ENCODE measurements around the gene HMX2. TPM values are rescaled to one million over a fixed set of nuclear protein-coding genes. Genes with fewer than 3 reads are reported as not detected.
A peak's percentile ranks its signal among the peaks of the same experiment; 100 is the strongest.

Gene HMX2
- total and polyA plus RNA-seq, 2 of the 13 experiments (the other 11 are each of a cell fraction or from before 2014, with no cell fraction given), result not detected

DNA sequence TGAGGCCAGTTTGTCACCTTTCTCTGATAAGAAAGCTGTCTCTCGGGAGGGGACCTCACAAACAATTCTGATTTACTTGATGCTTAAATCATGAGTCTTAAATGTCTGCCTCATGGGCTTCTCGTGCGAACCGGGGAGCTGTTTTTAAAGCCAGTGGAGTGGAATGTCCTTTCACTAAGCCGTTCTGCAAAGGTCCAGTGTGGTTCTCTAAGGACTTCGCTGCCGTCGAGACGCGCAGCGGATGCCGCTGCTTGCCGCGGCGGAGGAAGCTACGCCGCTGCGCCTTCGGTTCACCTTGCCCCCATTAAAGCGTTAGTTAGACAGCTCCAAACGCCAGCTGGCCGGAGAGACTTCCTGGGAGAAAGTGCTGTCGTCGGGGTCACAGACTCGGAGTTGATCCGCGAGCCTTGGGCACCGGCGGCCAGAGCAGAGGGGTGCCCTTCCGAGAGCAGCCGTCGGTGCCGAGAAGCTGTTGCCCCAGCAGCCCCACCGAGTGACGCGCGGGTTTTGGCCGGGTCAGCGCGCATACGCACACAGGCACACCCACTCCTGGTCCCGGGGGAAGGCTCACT lies 13.5 kb upstream of the HMX2 start (continued):
- TF ChIP-seq ZNF337 (CRISPR knock-in tag; IDR thresholded peaks at IDR 0.05; ENCODE audit: borderline replicate concordance, low read depth), result no peak
- TF ChIP-seq ZNF3 (CRISPR knock-in tag; IDR thresholded peaks at IDR 0.05), result no peak
- TF ChIP-seq ZNF746 (CRISPR knock-in tag; IDR thresholded peaks at IDR 0.05), result no peak

DNA sequence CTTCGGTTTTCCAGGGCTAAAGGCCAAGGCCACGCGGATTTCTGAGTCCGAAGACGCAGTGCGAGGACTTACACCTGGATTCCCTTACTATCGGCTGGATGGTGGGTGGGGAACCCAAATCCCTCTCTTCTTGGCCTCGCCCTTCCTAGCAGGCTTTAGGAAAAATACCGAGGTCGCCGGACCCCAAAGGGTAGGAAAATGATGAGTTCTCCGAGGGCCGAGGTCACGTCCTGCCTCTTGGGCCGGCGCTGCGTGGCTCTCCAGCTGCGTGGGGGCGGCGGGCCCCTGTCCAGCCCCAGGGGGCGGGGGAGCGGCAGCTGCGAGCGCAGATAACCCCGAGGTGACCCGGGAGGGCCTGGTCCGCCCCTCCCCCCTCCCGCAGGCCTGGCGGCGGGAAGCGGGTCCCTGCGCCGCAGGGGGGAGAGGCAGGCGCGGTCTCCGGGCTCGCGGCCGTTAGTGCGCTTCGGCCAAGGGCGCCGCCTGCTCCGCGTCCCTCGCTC lies 13.0 kb upstream of the HMX2 start:
- WGBS (ENCODE audit: low lambda C conversion rate), result no CpG with 5 or more reads among the region's 46 CpGs
- POLR2A ChIA-PET, result no interaction called here
- Histone ChIP-seq H3K9ac (ENCODE audit: insufficient read depth, low read depth, low read length) (no peak overlapping the region), H3K4me2 (ENCODE audit: low read depth, low read length) (peak overlapping the region; percentile 69), H3K9me3 (ENCODE audit: low read length) (no peaks in the 10 kb centered on the region), H3K4me3 (replicated peaks in 1 of 3; ENCODE audit: insufficient read depth in 1 of 3, low read depth in 2 of 3, low read length in 3 of 3) (peak overlapping the region in 1 of 3 experiments; percentile 61; a peak in 1 of 6 replicates), H3K36me3 (replicated peaks in 1 of 2; ENCODE audit: control insufficient read depth in 1 of 2, insufficient read depth in 2 of 2, low read length in 2 of 2) (no peaks in the 10 kb centered on the region), H2AFZ (ENCODE audit: low read length) (no peak overlapping the region), H3K4me1 (ENCODE audit: insufficient read depth, low read length) (peaks cover 51% of the 10 kb centered on the region), H3K27me3 (ENCODE audit: control insufficient read depth in 1 of 2, insufficient read depth in 2 of 2, low read length in 2 of 2) (peaks cover 15 to 81% of the 10 kb centered on the region in 2 experiments; a peak in 4 of 5 replicates), H4K20me1 (ENCODE audit: insufficient read depth, low read length) (peaks cover 6% of the 10 kb centered on the region; the same call in 1 of the 2 replicates), H3K27ac (ENCODE audit: extremely low read length, insufficient read depth, low read length) (no peak overlapping the region), H3K79me2 (ENCODE audit: insufficient read depth, low read length) (no peaks in the 10 kb centered on the region)
- CTCF ChIA-PET (ENCODE audit: low intra/inter-chr PET ratio, low total read pairs), result interaction anchor here (2.5 kb wide), 1 partner anchor 246 kb away, joined by 11 read pairs; no protein-coding TSS in a partner anchor
- FAIRE-seq (no peak), DNase-seq (ENCODE audit: low spot score) (no peak), ATAC-seq (no peak)
- TF ChIP-seq XRCC5 (optimal IDR thresholded peaks at IDR 0.05; ENCODE audit: low read length) (no peak), PHF5A (CRISPR knock-in tag; IDR thresholded peaks at IDR 0.05; ENCODE audit: low read depth, unreplicated experiment) (no peak), ZNF670 (CRISPR knock-in tag; IDR thresholded peaks at IDR 0.05; ENCODE audit: borderline replicate concordance) (no peak), ZNF777 (CRISPR knock-in tag; IDR thresholded peaks at IDR 0.05) (peak; percentile 25; the same call in 1 of the 2 replicates), HOXA7 (CRISPR knock-in tag; IDR thresholded peaks at IDR 0.05) (no peak), ZFP37 (CRISPR knock-in tag; IDR thresholded peaks at IDR 0.05; ENCODE audit: borderline replicate concordance) (no peak), POGZ (CRISPR knock-in tag; IDR thresholded peaks at IDR 0.05) (no peak), ZNF326 (CRISPR knock-in tag; IDR thresholded peaks at IDR 0.05; ENCODE audit: borderline replicate concordance) (no peak)
- TF ChIP-seq, protein P1, sequence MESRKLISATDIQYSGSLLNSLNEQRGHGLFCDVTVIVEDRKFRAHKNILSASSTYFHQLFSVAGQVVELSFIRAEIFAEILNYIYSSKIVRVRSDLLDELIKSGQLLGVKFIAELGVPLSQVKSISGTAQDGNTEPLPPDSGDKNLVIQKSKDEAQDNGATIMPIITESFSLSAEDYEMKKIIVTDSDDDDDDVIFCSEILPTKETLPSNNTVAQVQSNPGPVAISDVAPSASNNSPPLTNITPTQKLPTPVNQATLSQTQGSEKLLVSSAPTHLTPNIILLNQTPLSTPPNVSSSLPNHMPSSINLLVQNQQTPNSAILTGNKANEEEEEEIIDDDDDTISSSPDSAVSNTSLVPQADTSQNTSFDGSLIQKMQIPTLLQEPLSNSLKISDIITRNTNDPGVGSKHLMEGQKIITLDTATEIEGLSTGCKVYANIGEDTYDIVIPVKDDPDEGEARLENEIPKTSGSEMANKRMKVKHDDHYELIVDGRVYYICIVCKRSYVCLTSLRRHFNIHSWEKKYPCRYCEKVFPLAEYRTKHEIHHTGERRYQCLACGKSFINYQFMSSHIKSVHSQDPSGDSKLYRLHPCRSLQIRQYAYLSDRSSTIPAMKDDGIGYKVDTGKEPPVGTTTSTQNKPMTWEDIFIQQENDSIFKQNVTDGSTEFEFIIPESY (CRISPR knock-in tag; IDR thresholded peaks at IDR 0.05), result no peak
- TF ChIP-seq, protein P2, sequence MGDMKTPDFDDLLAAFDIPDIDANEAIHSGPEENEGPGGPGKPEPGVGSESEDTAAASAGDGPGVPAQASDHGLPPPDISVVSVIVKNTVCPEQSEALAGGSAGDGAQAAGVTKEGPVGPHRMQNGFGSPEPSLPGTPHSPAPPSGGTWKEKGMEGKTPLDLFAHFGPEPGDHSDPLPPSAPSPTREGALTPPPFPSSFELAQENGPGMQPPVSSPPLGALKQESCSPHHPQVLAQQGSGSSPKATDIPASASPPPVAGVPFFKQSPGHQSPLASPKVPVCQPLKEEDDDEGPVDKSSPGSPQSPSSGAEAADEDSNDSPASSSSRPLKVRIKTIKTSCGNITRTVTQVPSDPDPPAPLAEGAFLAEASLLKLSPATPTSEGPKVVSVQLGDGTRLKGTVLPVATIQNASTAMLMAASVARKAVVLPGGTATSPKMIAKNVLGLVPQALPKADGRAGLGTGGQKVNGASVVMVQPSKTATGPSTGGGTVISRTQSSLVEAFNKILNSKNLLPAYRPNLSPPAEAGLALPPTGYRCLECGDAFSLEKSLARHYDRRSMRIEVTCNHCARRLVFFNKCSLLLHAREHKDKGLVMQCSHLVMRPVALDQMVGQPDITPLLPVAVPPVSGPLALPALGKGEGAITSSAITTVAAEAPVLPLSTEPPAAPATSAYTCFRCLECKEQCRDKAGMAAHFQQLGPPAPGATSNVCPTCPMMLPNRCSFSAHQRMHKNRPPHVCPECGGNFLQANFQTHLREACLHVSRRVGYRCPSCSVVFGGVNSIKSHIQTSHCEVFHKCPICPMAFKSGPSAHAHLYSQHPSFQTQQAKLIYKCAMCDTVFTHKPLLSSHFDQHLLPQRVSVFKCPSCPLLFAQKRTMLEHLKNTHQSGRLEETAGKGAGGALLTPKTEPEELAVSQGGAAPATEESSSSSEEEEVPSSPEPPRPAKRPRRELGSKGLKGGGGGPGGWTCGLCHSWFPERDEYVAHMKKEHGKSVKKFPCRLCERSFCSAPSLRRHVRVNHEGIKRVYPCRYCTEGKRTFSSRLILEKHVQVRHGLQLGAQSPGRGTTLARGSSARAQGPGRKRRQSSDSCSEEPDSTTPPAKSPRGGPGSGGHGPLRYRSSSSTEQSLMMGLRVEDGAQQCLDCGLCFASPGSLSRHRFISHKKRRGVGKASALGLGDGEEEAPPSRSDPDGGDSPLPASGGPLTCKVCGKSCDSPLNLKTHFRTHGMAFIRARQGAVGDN (CRISPR knock-in tag; IDR thresholded peaks at IDR 0.05), result peak; percentile 12; the same call in 1 of the 2 replicates
- TF ChIP-seq, protein P3, sequence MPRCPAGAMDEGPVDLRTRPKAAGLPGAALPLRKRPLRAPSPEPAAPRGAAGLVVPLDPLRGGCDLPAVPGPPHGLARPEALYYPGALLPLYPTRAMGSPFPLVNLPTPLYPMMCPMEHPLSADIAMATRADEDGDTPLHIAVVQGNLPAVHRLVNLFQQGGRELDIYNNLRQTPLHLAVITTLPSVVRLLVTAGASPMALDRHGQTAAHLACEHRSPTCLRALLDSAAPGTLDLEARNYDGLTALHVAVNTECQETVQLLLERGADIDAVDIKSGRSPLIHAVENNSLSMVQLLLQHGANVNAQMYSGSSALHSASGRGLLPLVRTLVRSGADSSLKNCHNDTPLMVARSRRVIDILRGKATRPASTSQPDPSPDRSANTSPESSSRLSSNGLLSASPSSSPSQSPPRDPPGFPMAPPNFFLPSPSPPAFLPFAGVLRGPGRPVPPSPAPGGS (CRISPR knock-in tag; IDR thresholded peaks at IDR 0.05), result no peak
- BruUV-seq (replicated peaks), result no TSS peak
- intact Hi-C loops (cut with micrococcal nuclease; ENCODE audit: unreplicated experiment), result loop anchor here (5.0 kb wide), 1 partner anchor 132 kb away; no protein-coding TSS in a partner anchor
- in situ Hi-C loops (cut with HindIII; ENCODE audit: extremely low pct_ligation_motif_present, low pct_unique_long_range_greater_than_20kb), result loop anchor here (5.0 kb wide), 2 partner anchors 242 to 427 kb away; no protein-coding TSS in a partner anchor

All from HepG2 (cell line).